Fibroblast of mammary gland (primary cell): ENCODE data around the gene P2RX2.

Experiments used
- DNase-seq: peaks from one replicate; pipeline ENCODE4 v3.0.0-alpha.2; 2010; ENCODE audit warnings: low read depth
- H3K4me3 ChIP-seq: 2 replicates; pipeline ENCODE4 v1.5.1; 2011; ENCODE audit warnings: low read depth, mild to moderate bottlenecking, low read length, moderate library complexity; ENCODE audit not compliant: control insufficient read depth
- CTCF ChIP-seq: conservative IDR thresholded peaks from 2 replicates; pipeline ENCODE4 v1.5.1; 2011; ENCODE audit warnings: low read depth, low read length, inconsistent platforms; ENCODE audit not compliant: control insufficient read depth, insufficient read depth

Gene P2RX2

GRCh38 chr12:132665794-132666193 is 47.2 kb downstream of the P2RX2 start:
- DNase-seq: no peak
- TF ChIP-seq CTCF: no peak
- H3K4me3 ChIP-seq: no peak overlapping the region

GRCh38 chr12:132668191-132669088 is 49.9 kb downstream of the P2RX2 start:
- no peak for DNase-seq
- no peak for TF ChIP-seq CTCF
- no peak overlapping the region for H3K4me3 ChIP-seq

GRCh38 chr12:132669166-132669879 is 50.7 kb downstream of the P2RX2 start:
- DNase-seq: no peak
- no peak overlapping the region for H3K4me3 ChIP-seq
- no peak for TF ChIP-seq CTCF
